Right lobe of liver (tissue), 4 donors: ENCODE measurements around the gene ASPSCR1.

Experiments
- CTCF ChIP-seq, 4 donors: fragments of 200-600 bp in 3 of 4; fragments of 450-650 bp in 1 of 4; IDR thresholded peaks; one replicate each; pipeline versions ENCODE4 v1.5.1 to v1.8.0; 2016 to 2022; ENCODE audit warnings: antibody characterized with exemption in 4 of 4, mild to moderate bottlenecking in 2 of 4
- POLR2A ChIP-seq: fragments of 450-650 bp; IDR thresholded peaks from one replicate; pipeline ENCODE4 v1.6.1; 2017; ENCODE audit warnings: antibody characterized with exemption, mild to moderate bottlenecking
- donor health status: DM: no; HTN: no; CAD: no.
- donor health status: DM: no; HTN: no; CAD: no.
- donor health status: DM: no; HTN: yes; CAD: no.

- TF ChIP-seq CTCF (IDR thresholded peaks at IDR 0.05) (no peak), POLR2A (no peak)
Measured at GRCh38 chr17:82012640-82013295, 35.3 kb downstream of the ASPSCR1 start.
